Vagina (tissue), 2 donors: ENCODE measurements around the gene CPA3.

ENCODE experiments used
- CTCF ChIP-seq, 3 experiments: fragments of 450-650 bp in 2 of 3; fragments of 200-600 bp in 1 of 3; sonication (generic) in 1 of 3; IDR thresholded peaks; one replicate each; pipeline ENCODE4 v1.5.1; 2017 to 2019; ENCODE audit warnings: antibody characterized with exemption in 3 of 3, mild to moderate bottlenecking in 2 of 3, moderate library complexity in 2 of 3
- POLR2A ChIP-seq, 2 donors: fragments of 450-650 bp; IDR thresholded peaks; one replicate each; pipeline ENCODE4 v1.6.1; 2017; ENCODE audit warnings: antibody characterized with exemption in 2 of 2, mild to moderate bottlenecking in 2 of 2, moderate library complexity in 2 of 2

- TF ChIP-seq CTCF (IDR thresholded peaks at IDR 0.05) (no peak), POLR2A (IDR thresholded peaks at IDR 0.05) (no peak)
Measured at GRCh38 chr3:148853076-148853475, 12.0 kb upstream of the CPA3 start.
